Skin epidermis (tissue), 12 donors: ENCODE data around the gene ATXN7L1.
"Not testable (repeated sequence)": the region's sequence is repeated elsewhere in the genome, so short reads cannot be mapped to it uniquely, and the experiment has no call there.

Experiments
- H3K27ac ChIP-seq, 21 experiments: fragments of 200-600 bp; sonication (generic) in 11 of 21; one replicate each; pipeline ENCODE4 v1.5.0; 2020; ENCODE audit warnings: mild to moderate bottlenecking in 3 of 21, inconsistent platforms in 2 of 21, moderate library complexity in 2 of 21
- H3K4me3 ChIP-seq, 7 experiments: fragments of 200-600 bp; sonication (generic) in 2 of 7; one replicate each; pipeline ENCODE4 v1.5.0; 2020; ENCODE audit warnings: inconsistent platforms in 2 of 7, mild to moderate bottlenecking in 2 of 7, moderate library complexity in 1 of 7

ATXN7L1 gene

DNA sequence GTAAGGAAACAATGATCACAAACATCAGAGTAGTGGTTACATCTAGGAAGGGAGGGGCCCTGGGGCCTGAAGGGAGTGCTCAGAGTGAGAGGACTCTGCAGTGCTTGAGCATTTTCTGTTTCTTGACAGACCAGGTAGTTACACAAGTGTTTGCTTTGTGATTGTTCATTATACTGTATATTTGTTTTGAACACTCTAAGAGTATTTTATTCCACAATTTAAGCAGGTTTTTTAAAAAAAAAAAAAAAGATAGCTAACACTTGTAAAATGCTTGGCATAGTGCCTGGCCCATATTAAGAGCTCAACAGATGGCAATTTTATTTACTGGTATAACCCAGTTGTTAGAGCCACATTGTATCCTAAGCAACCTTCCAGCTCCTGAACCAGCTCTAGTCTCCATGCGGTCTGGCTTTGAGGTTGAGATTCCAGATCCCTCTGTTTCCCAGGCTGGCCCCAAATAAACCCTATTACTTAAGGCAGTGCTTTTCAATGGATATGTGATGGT is 20.1 kb upstream of the ATXN7L1 start:
- no peak overlapping the region for H3K4me3 ChIP-seq
- H3K27ac ChIP-seq = no peak overlapping the region

DNA sequence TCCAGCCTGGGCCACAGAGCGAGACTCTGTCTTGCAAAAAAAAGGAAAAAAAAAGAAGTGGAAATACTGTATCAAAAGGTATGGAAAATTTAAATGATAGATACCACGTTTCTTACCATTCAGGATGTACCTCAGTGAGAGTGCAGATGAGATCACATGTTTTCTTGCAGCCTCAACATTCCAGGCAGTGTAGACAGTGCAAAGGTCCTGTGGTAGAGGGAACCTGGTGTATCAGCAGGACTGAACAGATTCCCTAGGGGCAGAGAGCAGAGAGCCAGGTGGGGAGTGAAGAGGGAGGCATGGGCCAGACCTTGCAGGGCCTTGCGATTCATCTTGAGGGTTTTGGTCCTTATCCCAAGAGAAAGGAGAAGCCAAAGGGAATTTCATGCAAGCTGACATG is 17.7 kb upstream of the ATXN7L1 start:
- no peak overlapping the region for H3K27ac ChIP-seq
- no peak overlapping the region for H3K4me3 ChIP-seq

DNA sequence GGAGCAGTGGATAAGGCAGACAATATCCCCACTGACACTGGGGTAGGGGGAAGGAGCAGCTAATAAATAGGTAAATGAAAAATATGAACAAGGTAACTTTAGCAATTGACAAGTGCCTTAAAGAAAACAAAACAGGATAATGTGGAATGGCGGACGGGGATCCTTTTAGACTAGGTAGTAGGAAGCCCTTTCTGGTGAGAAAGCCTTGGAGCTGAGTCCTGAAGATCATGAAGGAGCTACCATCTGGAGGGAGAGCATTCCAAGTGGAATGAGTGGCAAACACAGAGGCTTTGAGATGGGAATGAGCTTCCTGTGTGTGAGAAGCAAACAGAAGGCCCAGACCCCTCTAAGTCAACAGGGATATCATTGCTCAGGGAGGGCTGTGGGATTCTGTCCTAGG is 16.0 kb upstream of the ATXN7L1 start:
- Histone ChIP-seq H3K27ac (no peak overlapping the region), H3K4me3 (no peak overlapping the region)

DNA sequence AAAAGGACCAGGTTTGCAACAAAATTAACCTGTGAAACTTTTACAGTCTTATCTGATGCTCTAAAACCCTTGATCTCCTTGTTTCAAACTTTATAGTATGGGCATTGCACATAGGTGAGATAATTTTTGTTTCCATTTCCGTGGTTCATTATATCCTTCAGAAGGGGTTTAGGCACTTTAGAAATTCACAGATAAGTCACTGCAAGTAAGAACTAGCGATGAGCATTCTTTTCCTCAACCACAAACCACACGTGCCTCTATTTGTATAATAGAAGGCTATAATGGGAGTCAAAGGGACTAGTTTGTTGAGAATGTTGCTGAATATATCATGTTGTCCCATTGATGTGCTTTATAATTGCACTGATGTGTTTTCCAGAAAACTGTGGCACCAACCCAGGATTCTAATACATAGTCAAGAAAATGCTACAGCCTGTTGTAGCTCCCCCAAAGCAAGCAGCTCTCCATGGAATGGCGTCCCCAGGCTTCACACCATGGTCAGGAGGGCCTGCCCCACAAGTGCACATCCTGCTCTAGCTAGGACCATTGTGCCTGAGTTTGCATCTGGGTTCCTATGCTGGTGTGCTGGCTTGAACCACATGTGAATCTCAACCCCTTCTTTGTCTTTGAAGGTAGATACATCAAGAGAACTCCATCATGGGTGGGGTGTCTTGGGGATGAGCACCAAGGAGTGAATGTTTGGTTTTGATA is 14.0 kb upstream of the ATXN7L1 start:
- peak overlapping the region in 1 of 21 experiments; percentile 0 for H3K27ac ChIP-seq
- no peak overlapping the region for H3K4me3 ChIP-seq

DNA sequence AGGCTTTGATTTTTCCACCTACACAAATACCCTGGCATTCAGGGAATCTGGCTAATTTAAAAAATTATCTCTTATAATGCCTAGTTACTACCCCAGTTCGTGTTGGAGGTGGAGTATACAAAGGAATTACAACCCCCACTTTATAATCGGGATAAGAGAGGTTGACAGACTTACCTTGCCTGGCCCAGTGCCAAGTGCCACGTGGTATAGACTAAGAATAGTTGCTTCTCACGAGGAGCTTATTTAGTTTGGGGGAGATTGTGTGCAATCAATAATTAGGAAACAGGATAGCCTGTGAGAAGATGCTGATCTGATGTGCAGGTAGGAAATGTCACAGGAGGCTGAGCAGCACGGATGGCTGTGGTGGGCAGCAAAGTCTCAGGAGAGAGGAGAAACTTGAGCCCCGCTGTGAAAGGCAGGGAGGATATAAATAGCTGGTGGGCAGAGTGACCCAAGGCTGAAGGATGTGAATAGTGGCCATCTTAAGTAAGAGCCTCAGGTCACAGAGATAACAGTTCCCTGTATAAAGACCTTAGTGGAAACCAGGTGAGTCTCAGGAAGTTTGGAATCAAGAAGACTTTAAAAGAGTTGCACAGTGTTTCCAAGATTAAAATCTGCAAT is 11.3 kb upstream of the ATXN7L1 start:
- Histone ChIP-seq H3K27ac (no peak overlapping the region), H3K4me3 (no peak overlapping the region)

DNA sequence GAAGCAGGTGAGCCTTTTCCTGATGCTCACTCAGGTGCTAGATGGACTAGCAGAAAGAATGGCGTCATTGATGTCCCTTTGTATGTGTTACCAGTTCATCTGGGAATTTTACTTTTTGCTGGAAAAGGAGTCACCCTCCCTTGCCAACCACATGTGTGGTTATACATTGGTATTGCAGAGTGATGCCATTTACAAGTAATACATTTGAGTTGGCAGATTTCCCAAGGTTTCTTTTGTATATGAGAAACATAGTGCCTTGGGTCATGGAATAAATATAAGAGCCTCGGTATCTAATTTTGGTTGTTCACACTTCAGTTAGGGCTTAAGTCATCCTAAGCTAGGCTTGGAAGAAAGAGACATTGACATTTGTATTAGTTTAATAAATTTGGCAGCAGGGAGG is 10.4 kb upstream of the ATXN7L1 start:
- Histone ChIP-seq H3K4me3 (no peak overlapping the region), H3K27ac (no peak overlapping the region)

DNA sequence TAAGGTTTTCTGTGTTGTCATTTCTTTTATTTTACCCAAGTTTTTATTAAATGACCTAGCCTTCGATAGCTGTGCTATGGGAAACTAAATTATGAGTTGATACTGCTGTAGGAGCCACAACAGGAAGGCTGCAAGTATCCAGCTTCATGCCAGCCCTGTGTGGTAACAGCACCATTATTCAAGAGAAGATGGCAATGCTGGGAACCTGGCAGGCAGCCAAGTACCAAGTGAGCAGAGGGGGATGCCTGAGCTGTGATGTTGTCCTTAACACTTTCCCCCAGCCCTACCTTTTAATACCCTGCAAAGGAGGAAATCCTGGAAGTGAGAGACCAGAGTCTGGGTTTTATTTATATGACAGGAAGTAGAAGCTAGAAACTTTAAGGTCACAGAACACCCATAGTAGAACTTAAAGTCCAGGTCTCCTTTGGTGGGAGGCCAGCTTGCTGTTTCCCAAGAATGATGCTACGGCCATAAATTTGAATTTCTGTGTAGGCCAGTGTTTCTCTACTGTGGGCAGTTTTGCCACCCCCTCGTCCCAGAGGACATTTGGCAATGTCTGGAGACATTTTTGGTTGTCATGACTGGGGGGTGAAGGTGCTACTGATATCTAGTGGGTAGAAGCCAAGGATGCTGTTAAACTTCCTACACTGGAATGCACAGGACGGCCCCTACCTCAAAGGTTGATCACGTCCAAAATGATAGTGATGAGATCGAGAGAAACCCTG is 9.2 kb upstream of the ATXN7L1 start:
- no peak overlapping the region for H3K4me3 ChIP-seq
- H3K27ac ChIP-seq = no peak overlapping the region

DNA sequence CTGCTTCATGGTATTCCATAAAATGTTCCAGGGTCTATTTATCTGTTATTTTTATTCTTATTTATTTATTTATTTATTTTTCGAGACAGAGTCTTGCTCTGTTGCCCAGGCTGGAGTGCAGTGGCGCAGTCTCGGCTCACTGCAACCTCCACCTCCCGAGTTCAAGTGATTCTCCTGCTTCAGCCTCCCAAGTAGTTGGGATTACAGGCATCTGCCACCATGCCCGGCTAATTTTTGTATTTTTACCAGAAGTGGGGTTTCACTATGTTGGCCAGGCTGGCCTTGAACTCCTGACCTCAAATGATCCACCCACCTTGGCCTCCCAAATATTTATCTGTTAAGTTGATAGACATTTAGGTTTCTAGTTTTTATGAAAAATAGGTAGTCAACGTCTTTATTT is 6.8 kb upstream of the ATXN7L1 start:
- H3K27ac ChIP-seq, H3K4me3 ChIP-seq: not testable (repeated sequence)

DNA sequence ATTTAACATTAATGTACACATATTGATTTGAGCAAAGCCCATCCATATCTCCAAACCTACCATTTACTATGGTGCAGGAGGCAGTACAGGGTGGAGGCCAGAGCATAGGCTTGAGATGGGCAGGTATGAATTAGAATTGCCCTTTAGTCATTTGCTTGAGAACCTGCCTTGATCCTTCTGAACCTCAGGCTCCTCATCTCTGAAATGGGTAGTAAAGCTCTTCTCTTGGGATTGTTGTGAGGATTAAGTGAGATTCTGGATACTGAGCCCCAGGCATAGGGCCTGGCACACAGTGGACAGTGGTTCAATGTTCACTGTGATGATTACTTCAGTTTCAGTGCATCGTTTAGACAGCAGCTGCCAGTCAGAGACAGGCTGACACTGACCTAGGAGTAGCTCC is 5.0 kb upstream of the ATXN7L1 start:
- no peak overlapping the region for H3K4me3 ChIP-seq
- no peak overlapping the region for H3K27ac ChIP-seq

DNA sequence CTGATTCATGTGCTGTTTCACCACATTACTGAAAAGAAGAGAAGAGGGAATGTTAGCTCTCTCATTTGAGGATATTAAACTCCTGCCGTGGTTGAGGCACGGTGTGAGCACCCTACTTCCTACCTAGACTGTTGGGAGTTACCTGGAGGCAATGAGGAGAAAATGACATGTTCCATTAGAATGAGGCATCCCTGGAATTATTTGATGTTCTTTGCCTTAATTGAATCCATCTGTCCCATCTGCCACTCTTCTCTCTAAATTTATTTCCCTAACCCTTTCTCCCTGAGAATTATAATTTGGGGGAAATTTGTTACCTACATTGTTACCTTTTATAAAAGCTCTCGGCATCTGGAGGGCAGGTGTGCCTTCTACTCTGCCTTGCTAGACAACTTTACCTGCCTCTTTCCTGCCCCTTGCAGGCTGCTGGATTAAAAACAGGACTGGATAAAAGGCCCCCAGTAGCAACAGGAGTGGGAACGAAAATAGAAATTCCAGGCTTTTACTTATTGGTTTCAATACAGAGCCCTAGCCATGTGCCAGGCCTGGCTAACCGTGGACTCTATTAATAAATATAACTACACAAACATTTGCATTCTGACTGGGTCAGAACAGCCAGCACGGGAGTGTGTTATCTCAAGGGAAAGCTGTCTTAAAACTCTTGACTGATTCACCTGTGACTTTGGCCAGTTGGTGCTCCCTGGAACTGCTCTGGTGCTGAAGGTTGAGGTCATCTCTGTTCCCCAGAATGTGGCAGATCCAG is 4.4 kb upstream of the ATXN7L1 start:
- Histone ChIP-seq H3K27ac (no peak overlapping the region), H3K4me3 (no peak overlapping the region)

DNA sequence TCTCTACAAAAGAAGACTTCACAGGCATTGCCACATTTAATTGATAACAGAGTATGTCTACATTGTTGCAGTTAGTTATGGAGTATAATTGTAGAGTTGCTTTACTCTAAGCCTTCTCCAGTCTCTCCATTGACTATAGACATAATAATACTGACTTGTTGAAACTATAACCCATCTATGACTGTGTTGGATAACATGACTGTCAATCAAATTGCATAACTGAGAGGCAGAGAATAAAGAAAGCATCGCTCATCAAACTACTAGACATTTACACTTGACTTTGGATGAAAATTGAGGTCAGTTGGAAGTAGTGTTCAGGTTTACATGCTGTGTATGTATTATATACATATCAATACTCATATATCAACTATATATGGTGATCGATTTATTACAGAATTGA is 3.4 kb upstream of the ATXN7L1 start:
- Histone ChIP-seq H3K27ac (no peak overlapping the region), H3K4me3 (no peak overlapping the region)

DNA sequence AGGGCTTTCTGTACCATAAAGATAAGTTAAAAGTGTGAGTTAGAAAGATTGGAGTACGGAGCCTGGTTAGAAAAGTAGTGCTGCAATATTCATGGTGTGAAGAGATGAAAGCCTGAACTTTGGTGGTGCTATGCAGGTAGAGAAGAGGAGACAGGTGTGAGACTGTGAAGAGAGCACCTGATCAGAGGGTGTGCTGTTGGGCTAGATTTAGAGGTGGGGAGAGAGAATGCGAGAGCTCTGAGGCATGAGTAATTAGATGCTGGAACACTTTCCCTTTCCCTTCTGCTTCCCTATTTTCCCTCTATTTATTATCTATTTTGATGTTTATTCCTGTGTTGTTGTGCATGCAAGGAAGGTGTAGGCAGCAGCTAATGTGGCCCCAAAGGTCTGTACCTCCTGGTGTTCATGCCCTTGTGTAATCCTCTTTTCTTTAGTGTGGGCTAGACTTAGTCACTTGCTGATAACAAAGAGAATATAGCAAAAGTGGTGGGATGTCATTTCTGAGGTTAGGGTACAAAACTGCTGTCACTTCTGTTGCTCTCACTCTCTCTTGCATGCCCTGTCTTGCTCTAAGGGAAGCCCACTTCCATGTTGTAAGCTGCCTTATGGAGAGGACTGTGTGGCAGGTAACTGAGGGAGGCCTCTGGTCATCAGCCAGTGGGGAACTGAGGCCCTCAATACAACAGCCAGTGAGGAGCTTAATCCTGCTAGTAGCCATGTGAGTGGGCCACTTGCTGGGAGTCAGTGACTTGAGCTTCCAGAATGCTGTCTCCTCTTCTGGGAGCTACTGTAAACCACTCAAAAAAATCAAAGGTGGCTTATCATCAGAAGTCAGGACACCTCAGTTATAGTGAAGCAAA is 2.6 kb upstream of the ATXN7L1 start:
- no peak overlapping the region for H3K4me3 ChIP-seq
- no peak overlapping the region for H3K27ac ChIP-seq

DNA sequence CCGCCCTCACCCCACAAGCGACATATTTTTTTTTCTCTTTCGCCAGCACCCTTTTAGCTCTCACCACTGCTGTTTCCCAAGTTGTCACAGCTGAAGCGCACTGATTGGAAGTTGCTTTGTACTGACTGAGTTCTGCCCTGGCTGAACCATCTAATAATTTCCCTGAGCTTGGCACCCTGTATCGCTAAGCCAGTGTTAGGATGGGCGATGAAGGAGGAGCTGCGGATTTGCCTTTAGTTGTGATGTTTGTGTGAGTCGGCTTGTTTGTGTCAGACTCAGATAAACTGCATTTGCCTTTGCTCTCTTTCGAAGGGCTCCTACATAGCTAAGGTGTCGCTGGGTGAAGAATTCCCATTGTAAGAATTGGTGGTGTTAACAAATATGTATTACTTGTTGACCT is 1.3 kb upstream of the ATXN7L1 start:
- Histone ChIP-seq H3K27ac (peak overlapping the region in 9 of 21 experiments; percentile 13 to 89 (median 68)), H3K4me3 (peak overlapping the region in 6 of 7 experiments; percentile 61 to 81 (median 70))

DNA sequence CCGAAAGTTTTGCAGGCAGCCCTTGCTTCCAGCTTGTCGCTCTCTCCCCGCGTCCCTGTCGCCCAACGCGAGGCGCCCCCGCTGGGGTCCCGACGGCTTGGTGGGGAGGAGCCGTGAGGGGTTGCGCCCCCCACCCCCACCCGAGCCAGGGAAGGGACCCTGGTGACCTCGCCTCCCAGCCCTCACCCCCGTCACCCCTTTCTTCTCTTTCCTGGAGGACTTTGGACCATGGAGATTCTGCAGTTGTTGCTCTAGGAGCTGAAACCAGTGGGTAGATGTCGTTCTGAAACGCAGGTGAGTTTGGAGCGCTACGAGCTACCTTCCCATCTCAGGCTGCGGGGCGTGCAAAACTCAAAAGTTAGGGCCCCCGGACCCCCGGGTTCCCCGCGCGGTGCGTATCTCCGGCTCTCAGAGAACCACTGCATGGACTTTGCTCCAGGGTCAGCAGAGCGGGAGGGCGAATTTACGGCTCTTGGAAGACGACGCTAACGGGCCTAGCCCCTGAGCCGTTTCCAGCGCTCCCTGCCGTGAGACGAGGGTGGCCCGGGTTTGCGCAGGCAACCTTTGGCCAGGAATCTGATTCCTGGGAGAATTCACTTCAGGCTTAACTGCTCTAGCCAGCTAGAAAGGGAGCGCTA is 684 bp upstream of the ATXN7L1 start:
- Histone ChIP-seq H3K4me3 (peak overlapping the region; percentile 58 to 81 (median 67)), H3K27ac (peak overlapping the region in 19 of 21 experiments; percentile 13 to 89 (median 67))

DNA sequence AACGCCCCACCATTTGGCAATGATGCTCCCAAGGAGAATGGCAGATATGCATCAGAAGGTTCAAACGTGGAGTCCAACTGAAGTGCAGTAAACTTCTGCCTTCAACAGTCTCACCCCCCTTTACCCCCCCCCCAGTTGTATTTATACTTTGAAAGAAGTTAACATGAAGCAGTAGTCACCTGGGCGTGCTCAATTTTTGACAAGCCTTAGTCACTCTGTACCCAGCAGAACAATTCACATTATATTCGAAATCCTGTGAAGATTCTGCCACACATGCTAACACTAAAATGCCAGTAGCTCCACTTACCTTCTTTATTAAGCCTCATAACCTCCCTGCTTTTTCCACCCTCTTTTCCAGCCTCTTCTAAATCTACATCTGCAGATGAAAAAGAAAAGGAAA is 894 bp downstream of the ATXN7L1 start:
- Histone ChIP-seq H3K27ac (peak overlapping the region in 17 of 21 experiments; percentile 63 to 96 (median 87)), H3K4me3 (peak overlapping the region; percentile 54 to 81 (median 65))

DNA sequence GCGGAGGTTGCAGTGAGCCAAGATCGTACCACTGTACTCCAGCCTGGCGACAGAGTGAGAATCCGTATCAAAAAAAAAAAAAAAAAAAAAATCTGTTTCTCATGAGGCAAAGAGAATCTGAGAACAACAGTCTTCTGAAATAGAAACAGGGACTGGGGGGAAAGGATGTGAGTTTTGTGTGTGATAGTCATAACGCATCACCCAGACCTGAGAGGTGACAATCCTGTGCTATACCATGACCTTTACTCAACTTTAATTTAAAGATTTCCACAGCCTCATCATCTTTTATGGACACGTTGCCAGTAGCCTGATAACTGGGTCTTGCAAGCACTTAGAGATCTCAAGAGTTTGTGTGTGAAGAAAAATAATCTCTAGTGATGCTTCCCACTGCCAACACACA is 2.3 kb downstream of the ATXN7L1 start:
- Histone ChIP-seq H3K27ac (no peak overlapping the region), H3K4me3 (no peak overlapping the region)

DNA sequence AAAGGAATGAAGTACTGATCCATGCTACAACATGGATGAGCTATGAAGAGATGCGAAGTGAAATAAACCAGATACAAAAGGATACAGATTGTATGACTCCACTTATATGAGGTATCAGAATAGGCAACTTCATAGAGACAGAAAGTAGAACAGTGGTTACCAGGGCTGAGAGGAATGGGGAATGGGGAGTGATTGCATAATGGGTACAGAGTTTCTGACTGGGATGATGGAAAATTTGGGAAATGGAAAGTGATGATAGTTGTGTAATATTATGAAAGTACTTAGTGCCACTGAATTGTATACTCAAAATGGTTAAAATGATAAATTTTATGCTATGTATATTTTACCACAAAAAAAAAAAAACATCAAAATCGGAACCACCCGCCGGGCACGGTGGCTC is 3.9 kb downstream of the ATXN7L1 start:
- no peak overlapping the region for H3K27ac ChIP-seq
- no peak overlapping the region for H3K4me3 ChIP-seq

DNA sequence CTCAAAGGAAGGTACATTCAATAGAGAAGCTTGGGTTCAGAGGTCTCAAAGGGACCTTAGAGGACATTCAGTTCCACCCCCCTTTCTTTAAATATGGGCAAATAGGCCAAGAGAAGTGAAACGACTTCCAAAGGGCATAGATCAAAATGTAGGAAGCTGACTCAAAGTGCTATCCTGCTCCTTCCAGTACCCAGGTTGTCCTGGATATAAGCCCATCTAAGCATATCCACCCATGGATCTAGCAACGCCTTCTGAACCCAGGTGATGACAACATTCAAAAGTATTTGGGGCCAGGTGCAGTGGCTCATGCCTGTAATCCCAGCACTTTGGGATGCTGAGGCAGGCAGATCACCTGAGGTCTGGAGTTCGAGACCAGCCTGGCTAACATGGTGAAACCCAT is 5.3 kb downstream of the ATXN7L1 start:
- H3K4me3 ChIP-seq = no peak overlapping the region
- no peak overlapping the region for H3K27ac ChIP-seq
